RWPE1 (cell line): Measurements from ENCODE around the gene ANKRD33B.

ENCODE experiments used
- CTCF ChIA-PET: fragments of 350-600 bp; sonication (Branson Sonifier 250); formaldehyde crosslinking; extraction: SDS; loops from one replicate; lab custom pipeline; 2021; lab: Yijun Ruan, JAX
- POLR2A ChIA-PET: fragments of 400-600 bp; formaldehyde crosslinking; extraction: SDS; loops from one replicate; lab custom pipeline; 2020; ENCODE audit warnings: antibody characterized with exemption; ENCODE audit not compliant: low non-redundant PET; lab: Yijun Ruan, JAX
- DNase-seq: peaks from one replicate; pipeline ENCODE4 v3.0.0; 2012; ENCODE audit warnings: low spot score
- H3K27ac ChIP-seq: fragments of 450-650 bp; 2 replicates; pipeline ENCODE4 v1.5.1; 2017
- CTCF ChIP-seq: fragments of 450-650 bp; conservative IDR thresholded peaks from 2 replicates; pipeline ENCODE4 v1.5.1; 2017; ENCODE audit warnings: low read depth, mild to moderate bottlenecking

The ANKRD33B gene

GRCh38 chr5:10642367-10642766 is 78.5 kb downstream of the ANKRD33B start:
- TF ChIP-seq CTCF = no peak
- CTCF ChIA-PET = no interaction called here
- POLR2A ChIA-PET = no interaction called here
- no peak overlapping the region for H3K27ac ChIP-seq
- DNase-seq = no peak

- CTCF ChIA-PET = interaction anchor here (0.8 kb wide), 1 partner anchor 615 kb away, joined by 7 read pairs; no protein-coding TSS in a partner anchor
- no peak for DNase-seq
- no peak overlapping the region for H3K27ac ChIP-seq
- TF ChIP-seq CTCF = no peak
- POLR2A ChIA-PET = no interaction called here
Observed at GRCh38 chr5:10644192-10644591, 80.3 kb downstream of the ANKRD33B start.

- no peak for TF ChIP-seq CTCF
- CTCF ChIA-PET = interaction anchor here (0.7 kb wide), 1 partner anchor 26 kb away, joined by 3 read pairs; no protein-coding TSS in a partner anchor
- DNase-seq = no peak
- no peak overlapping the region for H3K27ac ChIP-seq
- POLR2A ChIA-PET = no interaction called here
Observed at GRCh38 chr5:10645146-10645545, 81.3 kb downstream of the ANKRD33B start.

GRCh38 chr5:10645671-10646070 is 81.8 kb downstream of the ANKRD33B start:
- no peak overlapping the region for H3K27ac ChIP-seq
- no peak for DNase-seq
- TF ChIP-seq CTCF = no peak
- CTCF ChIA-PET = interaction anchor here (0.7 kb wide), 1 partner anchor 26 kb away, joined by 3 read pairs; no protein-coding TSS in a partner anchor
- POLR2A ChIA-PET = no interaction called here

GRCh38 chr5:10647640-10648039 is 83.8 kb downstream of the ANKRD33B start:
- POLR2A ChIA-PET = no interaction called here
- no peak for TF ChIP-seq CTCF
- no peak overlapping the region for H3K27ac ChIP-seq
- CTCF ChIA-PET = no interaction called here
- DNase-seq = no peak

- CTCF ChIA-PET = interaction anchor here (0.7 kb wide), 1 partner anchor 92 kb away, joined by 4 read pairs; no protein-coding TSS in a partner anchor
Observed at GRCh38 chr5:10648806-10649665, 85.2 kb downstream of the ANKRD33B start.

More at GRCh38 chr5:10648806-10649665, 85.2 kb downstream of the ANKRD33B start:
- POLR2A ChIA-PET = no interaction called here
- no peak overlapping the region for H3K27ac ChIP-seq
- no peak for DNase-seq
- TF ChIP-seq CTCF = no peak
